ENCODE measurements around the gene TCAP.
A peak's percentile ranks its signal among the peaks of the same experiment; 100 is the strongest.

Gene TCAP

GRCh38 chr17:39628655-39629493 is 36.3 kb upstream of the TCAP start:
- no peak for DNase-seq (ENCODE audit: low read depth in 2 of 2)

GRCh38 chr17:39629494-39629880 is 35.7 kb upstream of the TCAP start:
- no peak for DNase-seq (ENCODE audit: low read depth in 2 of 2)

- no peak for DNase-seq (ENCODE audit: low read depth in 2 of 2)
Observed at GRCh38 chr17:39629898-39630297, 35.3 kb upstream of the TCAP start.

GRCh38 chr17:39631403-39631802 is 33.7 kb upstream of the TCAP start:
- no peak for DNase-seq (ENCODE audit: low read depth in 2 of 2)

GRCh38 chr17:39632153-39632941 is 32.8 kb upstream of the TCAP start:
- no peak for DNase-seq (ENCODE audit: low read depth in 2 of 2)

- no peak for DNase-seq (ENCODE audit: low read depth in 2 of 2)
Observed at GRCh38 chr17:39633570-39634183, 31.5 kb upstream of the TCAP start.

- no peak for DNase-seq (ENCODE audit: low read depth in 2 of 2)
Observed at GRCh38 chr17:39634384-39634871, 30.7 kb upstream of the TCAP start.

GRCh38 chr17:39635614-39636176 is 29.5 kb upstream of the TCAP start:
- DNase-seq (ENCODE audit: low read depth in 2 of 2): no peak

- no peak for DNase-seq (ENCODE audit: low read depth in 2 of 2)
Observed at GRCh38 chr17:39636587-39636926, 28.6 kb upstream of the TCAP start.

- peak; percentile 89 for DNase-seq (ENCODE audit: low read depth in 2 of 2)
Observed at GRCh38 chr17:39636927-39637736, 28.0 kb upstream of the TCAP start, which contains the start of gene STARD3. Gene STARD3 (plus strand): TSS chr17:39637144. CDS start chr17:39653532, 16,388 bp downstream.

GRCh38 chr17:39638317-39638716 is 26.8 kb upstream of the TCAP start:
- DNase-seq (ENCODE audit: low read depth in 2 of 2): no peak

- no peak for DNase-seq (ENCODE audit: low read depth in 2 of 2)
Observed at GRCh38 chr17:39639043-39639442, 26.1 kb upstream of the TCAP start.

GRCh38 chr17:39639566-39640458 is 25.3 kb upstream of the TCAP start:
- no peak for DNase-seq (ENCODE audit: low read depth in 2 of 2)

GRCh38 chr17:39640591-39641031 is 24.5 kb upstream of the TCAP start:
- no peak for DNase-seq (ENCODE audit: low read depth in 2 of 2)

- DNase-seq (ENCODE audit: low read depth in 2 of 2): no peak
Observed at GRCh38 chr17:39641097-39641496, 24.1 kb upstream of the TCAP start.

GRCh38 chr17:39641883-39642282 is 23.3 kb upstream of the TCAP start:
- DNase-seq (ENCODE audit: low read depth in 2 of 2): no peak

GRCh38 chr17:39642291-39643074 is 22.7 kb upstream of the TCAP start:
- no peak for DNase-seq (ENCODE audit: low read depth in 2 of 2)

- no peak for DNase-seq (ENCODE audit: low read depth in 2 of 2)
Observed at GRCh38 chr17:39643271-39643670, 21.9 kb upstream of the TCAP start.

- no peak for DNase-seq (ENCODE audit: low read depth in 2 of 2)
Observed at GRCh38 chr17:39647256-39647655, 17.9 kb upstream of the TCAP start.
